Measurements from ENCODE around the gene HIVEP3. TPM values are rescaled to one million over a fixed set of nuclear protein-coding genes. Genes with fewer than 3 reads are reported as not detected.

Gene HIVEP3
- total RNA-seq, 2 experiments from 2014 or later: 18.6 to 20.4 TPM

- H3K36me3 Mint-ChIP-seq (ENCODE audit: low read depth): peaks cover 34% of the 10 kb centered on the region
- DNase-seq: no peak
- intact Hi-C loops (cut with micrococcal nuclease): no loop called here
- no peak overlapping the region for H3K27ac Mint-ChIP-seq
- POLR2A ChIA-PET: no interaction called here
- CTCF ChIA-PET: no interaction called here
- H3K4me3 Mint-ChIP-seq: no peak overlapping the region
- peaks cover 5% of the 10 kb centered on the region for H3K4me1 Mint-ChIP-seq (ENCODE audit: low read depth)
- ATAC-seq: no peak
- no peak for TF ChIP-seq CTCF (IDR thresholded peaks at IDR 0.05)
- peaks cover 2% of the 10 kb centered on the region for H3K9me3 Mint-ChIP-seq
- H3K27me3 Mint-ChIP-seq: no peaks in the 10 kb centered on the region
Measured at GRCh38 chr1:41528726-41529605, 389.8 kb downstream of the HIVEP3 start.

- DNase-seq: no peak
- Mint-ChIP-seq H3K27me3 (no peaks in the 10 kb centered on the region), H3K36me3 (ENCODE audit: low read depth) (peaks cover 32% of the 10 kb centered on the region), H3K4me1 (ENCODE audit: low read depth) (peaks cover 5% of the 10 kb centered on the region), H3K4me3 (no peak overlapping the region), H3K9me3 (peaks cover 2% of the 10 kb centered on the region), H3K27ac (no peak overlapping the region)
- intact Hi-C loops (cut with micrococcal nuclease): no loop called here
- CTCF ChIA-PET: no interaction called here
- TF ChIP-seq CTCF (IDR thresholded peaks at IDR 0.05): no peak
- POLR2A ChIA-PET: no interaction called here
- no peak for ATAC-seq
Measured at GRCh38 chr1:41528106-41528505, 390.6 kb downstream of the HIVEP3 start.

GRCh38 chr1:41526956-41527561 is 391.7 kb downstream of the HIVEP3 start:
- no peaks in the 10 kb centered on the region for H3K27me3 Mint-ChIP-seq
- POLR2A ChIA-PET: no interaction called here
- peaks cover 2% of the 10 kb centered on the region for H3K9me3 Mint-ChIP-seq
- no peak overlapping the region for H3K27ac Mint-ChIP-seq
- no peak overlapping the region for H3K4me3 Mint-ChIP-seq
- TF ChIP-seq CTCF (IDR thresholded peaks at IDR 0.05): no peak
- H3K36me3 Mint-ChIP-seq (ENCODE audit: low read depth): peaks cover 35% of the 10 kb centered on the region
- CTCF ChIA-PET: no interaction called here
- H3K4me1 Mint-ChIP-seq (ENCODE audit: low read depth): peaks cover 5% of the 10 kb centered on the region
- no peak for DNase-seq
- intact Hi-C loops (cut with micrococcal nuclease): no loop called here
- ATAC-seq: no peak

GRCh38 chr1:41525891-41526587 is 392.7 kb downstream of the HIVEP3 start:
- Mint-ChIP-seq H3K27me3 (no peaks in the 10 kb centered on the region), H3K4me3 (no peak overlapping the region), H3K4me1 (ENCODE audit: low read depth) (peaks cover 5% of the 10 kb centered on the region), H3K9me3 (peaks cover 2% of the 10 kb centered on the region), H3K36me3 (ENCODE audit: low read depth) (peaks cover 34% of the 10 kb centered on the region), H3K27ac (no peak overlapping the region)
- ATAC-seq (no peak), DNase-seq (no peak)
- intact Hi-C loops (cut with micrococcal nuclease): no loop called here
- ChIA-PET POLR2A (no interaction called here), CTCF (interaction anchor here (2.8 kb wide), 1 partner anchor 10 kb away, joined by 11 read pairs; no protein-coding TSS in a partner anchor)
- no peak for TF ChIP-seq CTCF (IDR thresholded peaks at IDR 0.05)
